ENCODE measurements around the gene CALCB.

GRCh38 chr11:15106201-15106965, 33.0 kb downstream of the CALCB start:
- no peak for TF ChIP-seq TAF1 (IDR thresholded peaks at IDR 0.05; ENCODE audit: borderline replicate concordance, low read depth, low read length)
- TF ChIP-seq RELA (IDR thresholded peaks at IDR 0.05; ENCODE audit: borderline replicate concordance, partially characterized antibody) = no peak
- TF ChIP-seq CHD2 (IDR thresholded peaks at IDR 0.05; ENCODE audit: borderline replicate concordance, low read depth, low read length) = no peak
- TF ChIP-seq SRF (IDR thresholded peaks at IDR 0.05; ENCODE audit: low read depth in 2 of 2, low read length in 2 of 2) = no peak
- no peak for TF ChIP-seq SMC3 (IDR thresholded peaks at IDR 0.05; ENCODE audit: borderline replicate concordance, low read length)
- no peak for TF ChIP-seq CREM (IDR thresholded peaks at IDR 0.05; ENCODE audit: low read depth)
- TF ChIP-seq, protein P1, sequence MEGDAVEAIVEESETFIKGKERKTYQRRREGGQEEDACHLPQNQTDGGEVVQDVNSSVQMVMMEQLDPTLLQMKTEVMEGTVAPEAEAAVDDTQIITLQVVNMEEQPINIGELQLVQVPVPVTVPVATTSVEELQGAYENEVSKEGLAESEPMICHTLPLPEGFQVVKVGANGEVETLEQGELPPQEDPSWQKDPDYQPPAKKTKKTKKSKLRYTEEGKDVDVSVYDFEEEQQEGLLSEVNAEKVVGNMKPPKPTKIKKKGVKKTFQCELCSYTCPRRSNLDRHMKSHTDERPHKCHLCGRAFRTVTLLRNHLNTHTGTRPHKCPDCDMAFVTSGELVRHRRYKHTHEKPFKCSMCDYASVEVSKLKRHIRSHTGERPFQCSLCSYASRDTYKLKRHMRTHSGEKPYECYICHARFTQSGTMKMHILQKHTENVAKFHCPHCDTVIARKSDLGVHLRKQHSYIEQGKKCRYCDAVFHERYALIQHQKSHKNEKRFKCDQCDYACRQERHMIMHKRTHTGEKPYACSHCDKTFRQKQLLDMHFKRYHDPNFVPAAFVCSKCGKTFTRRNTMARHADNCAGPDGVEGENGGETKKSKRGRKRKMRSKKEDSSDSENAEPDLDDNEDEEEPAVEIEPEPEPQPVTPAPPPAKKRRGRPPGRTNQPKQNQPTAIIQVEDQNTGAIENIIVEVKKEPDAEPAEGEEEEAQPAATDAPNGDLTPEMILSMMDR (IDR thresholded peaks at IDR 0.05 in 2 of 3, conservative IDR thresholded peaks at IDR 0.05 in 1 of 3; ENCODE audit: control insufficient read depth in 2 of 3, extremely low read depth in 1 of 3, insufficient read depth in 1 of 3, low read depth in 3 of 3, low read length in 3 of 3) = no peak
- no peak for TF ChIP-seq DPF2 (IDR thresholded peaks at IDR 0.05)
- TF ChIP-seq POLR2A (IDR thresholded peaks at IDR 0.05; ENCODE audit: low read depth, low read length) = no peak
- TF ChIP-seq TBL1XR1 (IDR thresholded peaks at IDR 0.05; ENCODE audit: low read depth, low read length) = no peak
- no peak for TF ChIP-seq SREBF2 (IDR thresholded peaks at IDR 0.05; ENCODE audit: low read length)
